Astrocyte (in vitro differentiated cells and primary cell): Measurements from ENCODE around the gene GABBR1. TPM values are rescaled to one million over a fixed set of nuclear protein-coding genes. Genes with fewer than 3 reads are reported as not detected.

Experiments
- DNase-seq: peaks from one replicate; pipeline ENCODE4 v3.0.0-alpha.2; 2010; ENCODE audit warnings: low read depth
- FAIRE-seq: peaks from 2 replicates; lab custom pipeline; 2011; peaks lifted over from hg19 to GRCh38; lab: Jason Lieb, UNC
- H2AFZ ChIP-seq: 2 replicates; pipeline ENCODE4 v1.6.0; 2012; ENCODE audit warnings: low read depth, low read length, inconsistent platforms
- H3K27ac ChIP-seq: 2 replicates; pipeline ENCODE4 v1.5.1; 2011; ENCODE audit warnings: low read depth, low read length, inconsistent platforms
- H3K27me3 ChIP-seq: 2 replicates; pipeline ENCODE4 v1.6.0; 2011; ENCODE audit warnings: low read length, inconsistent platforms; ENCODE audit not compliant: insufficient read depth
- H3K36me3 ChIP-seq: 2 replicates; pipeline ENCODE4 v1.5.1; 2011; ENCODE audit warnings: low read length, inconsistent platforms; ENCODE audit not compliant: insufficient read depth
- H3K4me1 ChIP-seq: 2 replicates; pipeline ENCODE4 v1.5.1; 2011; ENCODE audit warnings: low read length, inconsistent platforms; ENCODE audit not compliant: insufficient read depth
- H3K4me2 ChIP-seq: 2 replicates; pipeline ENCODE4 v1.6.0; 2012; ENCODE audit warnings: low read length, inconsistent platforms
- H3K4me3 ChIP-seq: 2 replicates; pipeline ENCODE4 v1.5.1; 2011; ENCODE audit warnings: low read depth, mild to moderate bottlenecking, low read length, inconsistent platforms; ENCODE audit not compliant: insufficient read depth
- H3K79me2 ChIP-seq: 2 replicates; pipeline ENCODE4 v1.6.0; 2012; ENCODE audit warnings: mild to moderate bottlenecking, low read length, inconsistent platforms; ENCODE audit not compliant: insufficient read depth
- H3K9ac ChIP-seq: 2 replicates; pipeline ENCODE4 v1.6.0; 2012; ENCODE audit warnings: mild to moderate bottlenecking, low read length, inconsistent platforms
- H3K9me3 ChIP-seq: 2 replicates; pipeline ENCODE4 v1.5.1; 2012; ENCODE audit warnings: low read depth, mild to moderate bottlenecking, low read length, inconsistent platforms; ENCODE audit not compliant: insufficient read depth
- H4K20me1 ChIP-seq: 2 replicates; pipeline ENCODE4 v1.6.0; 2012; ENCODE audit warnings: low read length, inconsistent platforms; ENCODE audit not compliant: insufficient read depth
- H3K27ac Mint-ChIP-seq: one replicate; pipeline ENCODE4 v1.8.0; 2021; ENCODE audit warnings: mild to moderate bottlenecking, mixed read lengths; ENCODE audit not compliant: unreplicated experiment
- H3K27me3 Mint-ChIP-seq: one replicate; pipeline ENCODE4 v1.8.0; 2021; ENCODE audit warnings: low read depth, mixed read lengths; ENCODE audit not compliant: unreplicated experiment
- H3K36me3 Mint-ChIP-seq: one replicate; pipeline ENCODE4 v1.8.0; 2021; ENCODE audit warnings: low read depth, mixed read lengths; ENCODE audit not compliant: unreplicated experiment
- H3K4me1 Mint-ChIP-seq: one replicate; pipeline ENCODE4 v1.8.0; 2021; ENCODE audit warnings: low read depth, mixed read lengths; ENCODE audit not compliant: unreplicated experiment
- H3K4me3 Mint-ChIP-seq: one replicate; pipeline ENCODE4 v1.8.0; 2021; ENCODE audit warnings: mild to moderate bottlenecking, moderate library complexity, mixed read lengths; ENCODE audit not compliant: unreplicated experiment
- H3K9me3 Mint-ChIP-seq: one replicate; pipeline ENCODE4 v1.8.0; 2021; ENCODE audit warnings: mild to moderate bottlenecking, mixed read lengths; ENCODE audit not compliant: unreplicated experiment
- EZH2 ChIP-seq: IDR thresholded peaks from 2 replicates; pipeline ENCODE4 v1.6.1; 2012; ENCODE audit warnings: mild to moderate bottlenecking, low read length, inconsistent platforms; ENCODE audit not compliant: insufficient read depth
- total RNA-seq: library from RNA; stranded (reverse); gene quantifications from 2 replicates; pipeline ENCODE4 v1.2.1, GENCODE V29; 2021
- TF ChIP-seq, protein P1 (sequence below): IDR thresholded peaks from 2 replicates; pipeline ENCODE4 v1.5.1; 2011; ENCODE audit warnings: low read depth, mild to moderate bottlenecking, inconsistent platforms, low read length, moderate library complexity; ENCODE audit not compliant: insufficient read depth

The GABBR1 gene
- total RNA-seq, 1 donor from 2014 or later, result 66.3 TPM

DNA sequence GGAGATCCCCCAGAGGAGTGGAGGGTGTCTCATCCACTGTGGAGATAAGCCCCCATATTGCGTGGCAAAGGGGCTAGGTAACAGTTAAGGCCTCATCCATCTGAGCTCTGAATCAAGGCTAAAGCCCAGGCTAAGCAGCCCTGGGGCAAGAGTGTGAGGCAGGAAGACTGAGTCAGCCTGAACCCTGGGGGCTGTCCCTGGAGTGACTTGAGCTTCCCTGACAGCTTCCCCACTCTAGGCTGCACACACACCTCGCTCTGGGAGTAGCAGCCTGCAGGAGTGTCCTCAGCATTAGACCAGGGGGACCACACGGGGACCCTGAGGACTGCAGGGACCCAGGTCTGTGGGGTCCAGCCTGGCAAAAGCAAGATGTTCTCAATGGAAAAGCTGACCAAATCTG lies 101.3 kb downstream of the GABBR1 start:
- no peaks in the 10 kb centered on the region for H3K36me3 ChIP-seq
- Mint-ChIP-seq H3K9me3 (no peaks in the 10 kb centered on the region), H3K4me3 (no peak overlapping the region), H3K36me3 (no peaks in the 10 kb centered on the region), H3K27ac (no peak overlapping the region), H3K4me1 (peaks cover 9% of the 10 kb centered on the region), H3K27me3 (peaks cover 5% of the 10 kb centered on the region)
- H2AFZ ChIP-seq, result no peak overlapping the region
- no peaks in the 10 kb centered on the region for H4K20me1 ChIP-seq
- FAIRE-seq, result no peak
- no peak overlapping the region for H3K4me3 ChIP-seq
- TF ChIP-seq, protein P1, sequence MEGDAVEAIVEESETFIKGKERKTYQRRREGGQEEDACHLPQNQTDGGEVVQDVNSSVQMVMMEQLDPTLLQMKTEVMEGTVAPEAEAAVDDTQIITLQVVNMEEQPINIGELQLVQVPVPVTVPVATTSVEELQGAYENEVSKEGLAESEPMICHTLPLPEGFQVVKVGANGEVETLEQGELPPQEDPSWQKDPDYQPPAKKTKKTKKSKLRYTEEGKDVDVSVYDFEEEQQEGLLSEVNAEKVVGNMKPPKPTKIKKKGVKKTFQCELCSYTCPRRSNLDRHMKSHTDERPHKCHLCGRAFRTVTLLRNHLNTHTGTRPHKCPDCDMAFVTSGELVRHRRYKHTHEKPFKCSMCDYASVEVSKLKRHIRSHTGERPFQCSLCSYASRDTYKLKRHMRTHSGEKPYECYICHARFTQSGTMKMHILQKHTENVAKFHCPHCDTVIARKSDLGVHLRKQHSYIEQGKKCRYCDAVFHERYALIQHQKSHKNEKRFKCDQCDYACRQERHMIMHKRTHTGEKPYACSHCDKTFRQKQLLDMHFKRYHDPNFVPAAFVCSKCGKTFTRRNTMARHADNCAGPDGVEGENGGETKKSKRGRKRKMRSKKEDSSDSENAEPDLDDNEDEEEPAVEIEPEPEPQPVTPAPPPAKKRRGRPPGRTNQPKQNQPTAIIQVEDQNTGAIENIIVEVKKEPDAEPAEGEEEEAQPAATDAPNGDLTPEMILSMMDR, result no peak
- no peak for TF ChIP-seq EZH2
- H3K9ac ChIP-seq, result no peak overlapping the region
- no peaks in the 10 kb centered on the region for H3K79me2 ChIP-seq
- peaks cover 4% of the 10 kb centered on the region for H3K9me3 ChIP-seq
- no peak overlapping the region for H3K27ac ChIP-seq
- H3K4me2 ChIP-seq, result no peak overlapping the region
- no peaks in the 10 kb centered on the region for H3K27me3 ChIP-seq
- no peak for DNase-seq
- H3K4me1 ChIP-seq, result no peaks in the 10 kb centered on the region

DNA sequence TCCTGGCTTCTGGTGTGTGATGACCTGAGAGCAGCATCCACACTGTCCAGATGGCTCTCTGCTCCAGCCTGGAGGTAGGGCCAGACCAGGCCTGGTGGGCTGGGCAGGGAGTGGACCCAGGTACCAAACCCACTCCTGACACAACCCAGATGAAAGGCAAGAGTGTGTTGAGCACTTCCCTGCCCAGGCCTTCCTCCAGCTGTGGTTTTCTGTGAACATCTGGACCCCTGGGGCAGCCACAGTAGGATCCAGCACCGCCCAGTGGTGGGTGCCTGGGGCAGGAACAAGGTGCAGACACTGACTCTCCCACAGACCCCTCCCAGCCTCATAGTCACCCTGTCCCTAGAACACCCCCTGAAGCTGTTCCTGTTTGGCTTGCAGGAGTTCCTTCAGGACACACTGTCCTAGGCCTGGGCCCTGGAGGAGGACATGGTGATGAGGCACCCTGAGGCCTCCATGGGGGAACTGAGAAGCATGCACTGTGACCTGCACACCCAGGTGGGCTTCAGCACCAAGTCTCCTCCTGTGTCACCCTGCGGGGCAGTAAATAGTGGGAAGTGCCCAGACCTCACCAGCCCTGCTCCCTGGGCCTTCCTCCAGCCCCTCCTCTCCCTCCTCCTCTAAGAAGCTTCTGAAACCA lies 102.2 kb downstream of the GABBR1 start:
- Mint-ChIP-seq H3K9me3 (no peaks in the 10 kb centered on the region), H3K27ac (no peak overlapping the region)
- FAIRE-seq, result no peak

DNA sequence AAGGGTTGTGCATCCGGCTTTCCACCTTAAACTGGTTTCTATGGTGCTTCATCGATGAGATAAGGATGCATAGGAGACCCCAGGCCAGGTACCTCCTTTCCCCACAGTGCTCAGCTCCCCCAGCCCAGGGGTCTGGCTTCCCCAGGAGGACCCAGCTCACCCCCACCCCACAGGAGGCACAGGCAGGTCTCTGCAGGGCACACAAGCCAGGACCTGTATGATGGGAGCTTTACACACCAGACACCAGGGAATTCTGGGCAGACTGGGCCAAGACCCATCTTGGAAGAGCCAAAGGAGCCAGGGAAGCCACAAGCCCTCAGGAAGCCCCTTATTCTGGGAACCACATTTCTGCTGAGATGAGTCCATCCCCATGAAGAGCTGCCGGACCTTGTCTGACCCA lies 103.0 kb downstream of the GABBR1 start:
- peaks cover 9% of the 10 kb centered on the region for H3K4me1 Mint-ChIP-seq
- H3K36me3 Mint-ChIP-seq, result no peaks in the 10 kb centered on the region
- H3K27ac ChIP-seq, result no peak overlapping the region
- no peaks in the 10 kb centered on the region for H3K36me3 ChIP-seq
- H3K27ac Mint-ChIP-seq, result no peak overlapping the region
- H3K27me3 Mint-ChIP-seq, result peaks cover 5% of the 10 kb centered on the region
- no peaks in the 10 kb centered on the region for H4K20me1 ChIP-seq
- H3K9me3 ChIP-seq, result peaks cover 4% of the 10 kb centered on the region
- no peaks in the 10 kb centered on the region for H3K27me3 ChIP-seq
- no peak for DNase-seq
- H3K9ac ChIP-seq, result no peak overlapping the region
- no peak overlapping the region for H2AFZ ChIP-seq
- H3K4me3 ChIP-seq, result no peak overlapping the region
- no peaks in the 10 kb centered on the region for H3K79me2 ChIP-seq
- no peaks in the 10 kb centered on the region for H3K4me1 ChIP-seq
- no peaks in the 10 kb centered on the region for H3K9me3 Mint-ChIP-seq
- no peak overlapping the region for H3K4me3 Mint-ChIP-seq
- FAIRE-seq, result no peak
- TF ChIP-seq, protein P1, result no peak
- no peak for TF ChIP-seq EZH2
- no peak overlapping the region for H3K4me2 ChIP-seq

More for the DNA sequence above, 102.2 kb downstream of the GABBR1 start:
- H3K9ac ChIP-seq, result no peak overlapping the region
- H3K4me3 ChIP-seq, result no peak overlapping the region
- H3K27ac ChIP-seq, result no peak overlapping the region
- H4K20me1 ChIP-seq, result no peaks in the 10 kb centered on the region
- no peaks in the 10 kb centered on the region for H3K4me1 ChIP-seq
- no peaks in the 10 kb centered on the region for H3K79me2 ChIP-seq
- TF ChIP-seq, protein P1, result no peak
- no peak for TF ChIP-seq EZH2
- Mint-ChIP-seq H3K4me3 (no peak overlapping the region), H3K36me3 (no peaks in the 10 kb centered on the region), H3K4me1 (peaks cover 9% of the 10 kb centered on the region), H3K27me3 (peaks cover 5% of the 10 kb centered on the region)
- no peak for DNase-seq
- H3K9me3 ChIP-seq, result peaks cover 4% of the 10 kb centered on the region
- no peaks in the 10 kb centered on the region for H3K36me3 ChIP-seq
- H3K4me2 ChIP-seq, result no peak overlapping the region
- no peaks in the 10 kb centered on the region for H3K27me3 ChIP-seq
- no peak overlapping the region for H2AFZ ChIP-seq
